ENCODE measurements around the gene RYR2. TPM values are rescaled to one million over a fixed set of nuclear protein-coding genes. Genes with fewer than 3 reads are reported as not detected.
"Not testable (repeated sequence)": the region's sequence is repeated elsewhere in the genome, so short reads cannot be mapped to it uniquely, and the experiment has no call there.

RYR2 gene
- total RNA-seq, 1 experiment from 2014 or later, result 0.03 TPM

GRCh38 chr1:237120683-237121082 lies 78.7 kb downstream of the RYR2 start:
- no peaks in the 10 kb centered on the region for H3K9me3 ChIP-seq (ENCODE audit: control insufficient read depth, insufficient read depth, low read depth, low read length)
- H3K27me3 ChIP-seq (ENCODE audit: control insufficient read depth, insufficient read depth, low read length), result no peaks in the 10 kb centered on the region; the same call in 1 of the 2 replicates
- intact Hi-C loops (cut with micrococcal nuclease; ENCODE audit: unreplicated experiment) (no loop called here), in situ Hi-C loops (cut with HindIII; ENCODE audit: low pct_unique_long_range_greater_than_20kb, low sequenced_read_pairs) (no loop called here)
- H3K4me3 ChIP-seq (ENCODE audit: low read depth in 2 of 2, low read length in 2 of 2), result no peak overlapping the region
- ChIA-PET POLR2A (interaction anchor here (0.6 kb wide), 1 partner anchor 64 kb away, joined by 3 read pairs; no protein-coding TSS in a partner anchor), CTCF (no interaction called here)
- DNase-seq (ENCODE audit: low read depth, low spot score) (no peak), ATAC-seq (no peak)
- H3K36me3 ChIP-seq (ENCODE audit: control insufficient read depth, insufficient read depth, low read length), result no peaks in the 10 kb centered on the region
- H3K27ac ChIP-seq (ENCODE audit: low read length), result no peak overlapping the region
- no peaks in the 10 kb centered on the region; the same call in 1 of the 2 replicates for H3K4me1 ChIP-seq (ENCODE audit: control insufficient read depth, insufficient read depth, low read length)
- BruUV-seq (replicated peaks), result no TSS peak
- TF ChIP-seq CTCF (IDR thresholded peaks at IDR 0.05), result no peak
- no peak for TF ChIP-seq SIN3A (IDR thresholded peaks at IDR 0.05; ENCODE audit: borderline replicate concordance, insufficient read depth, low read depth, low read length)

GRCh38 chr1:237124856-237125462 lies 83.0 kb downstream of the RYR2 start:
- ATAC-seq, result no peak
- H3K9me3 ChIP-seq (ENCODE audit: control insufficient read depth, insufficient read depth, low read depth, low read length), result no peaks in the 10 kb centered on the region
- no peak overlapping the region for H3K4me3 ChIP-seq (ENCODE audit: low read depth in 2 of 2, low read length in 2 of 2)
- no peaks in the 10 kb centered on the region; the same call in 1 of the 2 replicates for H3K4me1 ChIP-seq (ENCODE audit: control insufficient read depth, insufficient read depth, low read length)
- POLR2A ChIA-PET, result no interaction called here
- TF ChIP-seq POLR2AphosphoS5 (IDR thresholded peaks at IDR 0.05; ENCODE audit: low read depth, low read length) (no peak), CTCF (IDR thresholded peaks at IDR 0.05) (peak; percentile 71)
- intact Hi-C loops (cut with micrococcal nuclease; ENCODE audit: unreplicated experiment) (no loop called here), in situ Hi-C loops (cut with HindIII; ENCODE audit: low pct_unique_long_range_greater_than_20kb, low sequenced_read_pairs) (no loop called here)
- DNase-seq (ENCODE audit: low read depth, low spot score), result no peak
- no peaks in the 10 kb centered on the region; the same call in 1 of the 2 replicates for H3K27me3 ChIP-seq (ENCODE audit: control insufficient read depth, insufficient read depth, low read length)
- no TSS peak for BruUV-seq (replicated peaks)
- no peak overlapping the region for H3K27ac ChIP-seq (ENCODE audit: low read length)
- CTCF ChIA-PET, result no interaction called here
- no peaks in the 10 kb centered on the region for H3K36me3 ChIP-seq (ENCODE audit: control insufficient read depth, insufficient read depth, low read length)

- no peak overlapping the region for H3K4me3 ChIP-seq (ENCODE audit: low read depth in 2 of 2, low read length in 2 of 2)
- POLR2A ChIA-PET, result no interaction called here
- no peaks in the 10 kb centered on the region; the same call in 1 of the 2 replicates for H3K27me3 ChIP-seq (ENCODE audit: control insufficient read depth, insufficient read depth, low read length)
- TF ChIP-seq POLR2AphosphoS5 (IDR thresholded peaks at IDR 0.05; ENCODE audit: low read depth, low read length), result no peak
- no peak for TF ChIP-seq REST (IDR thresholded peaks at IDR 0.05; ENCODE audit: insufficient read depth in 1 of 2, low read depth in 2 of 2, low read length in 1 of 2)
- TF ChIP-seq TCF7L2 (IDR thresholded peaks at IDR 0.05; ENCODE audit: low read depth, low read length), result no peak
- no peak for TF ChIP-seq CTCF (IDR thresholded peaks at IDR 0.05)
- DNase-seq (ENCODE audit: low read depth, low spot score), result no peak
- H3K36me3 ChIP-seq (ENCODE audit: control insufficient read depth, insufficient read depth, low read length), result no peaks in the 10 kb centered on the region
- H3K27ac ChIP-seq (ENCODE audit: low read length), result no peak overlapping the region
- intact Hi-C loops (cut with micrococcal nuclease; ENCODE audit: unreplicated experiment), result loop anchor here (1.0 kb wide), 1 partner anchor 39 kb away; no protein-coding TSS in a partner anchor
- no peaks in the 10 kb centered on the region; the same call in 1 of the 2 replicates for H3K4me1 ChIP-seq (ENCODE audit: control insufficient read depth, insufficient read depth, low read length)
- no peak for ATAC-seq
- CTCF ChIA-PET, result no interaction called here
- no TSS peak for BruUV-seq (replicated peaks)
- in situ Hi-C loops (cut with HindIII; ENCODE audit: low pct_unique_long_range_greater_than_20kb, low sequenced_read_pairs), result no loop called here
- peaks cover 1% of the 10 kb centered on the region; the same call in 1 of the 2 replicates for H3K9me3 ChIP-seq (ENCODE audit: control insufficient read depth, insufficient read depth, low read depth, low read length)
These were observed 84.2 kb downstream of the RYR2 start for GRCh38 chr1:237126180-237126579.

GRCh38 chr1:237127301-237127700 lies 85.3 kb downstream of the RYR2 start:
- POLR2A ChIA-PET; H3K4me3 ChIP-seq (ENCODE audit: low read depth in 2 of 2, low read length in 2 of 2); H3K27ac ChIP-seq (ENCODE audit: low read length); H3K9me3 ChIP-seq (ENCODE audit: control insufficient read depth, insufficient read depth, low read depth, low read length); DNase-seq (ENCODE audit: low read depth, low spot score); BruUV-seq (replicated peaks); intact Hi-C loops (cut with micrococcal nuclease; ENCODE audit: unreplicated experiment); H3K36me3 ChIP-seq (ENCODE audit: control insufficient read depth, insufficient read depth, low read length); in situ Hi-C loops (cut with HindIII; ENCODE audit: low pct_unique_long_range_greater_than_20kb, low sequenced_read_pairs); H3K4me1 ChIP-seq (ENCODE audit: control insufficient read depth, insufficient read depth, low read length); H3K27me3 ChIP-seq (ENCODE audit: control insufficient read depth, insufficient read depth, low read length); CTCF ChIA-PET; ATAC-seq: not testable (repeated sequence)

Data from Panc1 (cell line).